Measurements from ENCODE around the gene CDCA3. TPM values are rescaled to one million over a fixed set of nuclear protein-coding genes. Genes with fewer than 3 reads are reported as not detected.
"Not testable (repeated sequence)": the region's sequence is repeated elsewhere in the genome, so short reads cannot be mapped to it uniquely, and the experiment has no call there.

CDCA3 gene
- total RNA-seq, 1 experiment from 2014 or later: 92.0 TPM

DNA sequence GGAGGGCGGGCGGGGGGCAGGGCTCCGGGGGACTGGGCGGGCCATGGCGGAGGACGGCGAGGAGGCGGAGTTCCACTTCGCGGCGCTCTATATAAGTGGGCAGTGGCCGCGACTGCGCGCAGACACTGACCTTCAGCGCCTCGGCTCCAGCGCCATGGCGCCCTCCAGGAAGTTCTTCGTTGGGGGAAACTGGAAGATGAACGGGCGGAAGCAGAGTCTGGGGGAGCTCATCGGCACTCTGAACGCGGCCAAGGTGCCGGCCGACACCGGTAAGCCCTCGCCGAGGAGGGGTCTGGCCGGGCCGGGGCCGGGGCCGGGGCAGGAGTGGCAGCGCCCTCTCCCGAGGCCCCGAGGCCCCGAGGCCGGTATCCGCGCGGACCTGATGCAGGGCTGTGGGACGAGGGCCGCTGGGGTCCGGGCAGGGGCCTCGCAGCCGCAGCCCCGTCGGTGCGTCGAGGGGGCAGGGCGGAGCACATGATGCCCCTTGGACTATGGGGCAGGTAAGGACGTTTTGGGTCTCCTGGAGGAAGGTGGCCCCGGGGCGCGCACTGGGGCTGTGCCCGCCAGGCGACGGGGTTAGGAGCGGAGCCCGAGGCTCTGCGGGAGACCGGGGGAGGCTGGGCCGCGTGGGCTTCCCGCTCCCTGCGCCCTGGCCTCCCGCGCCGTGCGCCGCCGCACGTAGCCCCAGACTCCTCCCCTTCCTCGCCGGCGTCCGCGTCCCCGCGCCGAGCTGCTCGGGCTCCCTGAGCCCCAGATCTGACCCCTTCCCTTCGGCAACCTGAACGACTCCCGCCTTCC lies 16.5 kb upstream of the CDCA3 start, which contains the start of gene TPI1:
TSS of gene TPI1 (plus strand) at position 119 of the 798 bp plus-strand sequence. CDS start at position 155, 36 bp downstream.
- Histone ChIP-seq H3K79me2 (ENCODE audit: low read length) (peaks cover 28% of the 10 kb centered on the region), H2AFZ (ENCODE audit: low read length) (peak within 1 kb of the TSS; percentile 86), H3K4me2 (ENCODE audit: low read length) (peak within 1 kb of the TSS; percentile 98), H4K20me1 (ENCODE audit: low read length) (peaks cover 23% of the 10 kb centered on the region), H3K4me3 (ENCODE audit: low read length) (peak within 1 kb of the TSS; percentile 97), H3K36me3 (ENCODE audit: low read depth, low read length) (peaks cover 27% of the 10 kb centered on the region), H3K27me3 (ENCODE audit: low read length) (no peaks in the 10 kb centered on the region), H3K9ac (ENCODE audit: low read length) (peak within 1 kb of the TSS; percentile 97), H3K4me1 (ENCODE audit: insufficient read depth, low read length) (peaks cover 38% of the 10 kb centered on the region), H3K9me3 (ENCODE audit: low read length) (no peaks in the 10 kb centered on the region), H3K9me2 (replicated peaks; ENCODE audit: low read length) (no peaks in the 10 kb centered on the region), H3K27ac (ENCODE audit: low read length) (peak within 1 kb of the TSS; percentile 56), H3F3A (ENCODE audit: low read length, unreplicated experiment) (peaks cover 3% of the 10 kb centered on the region)
- DNase-seq (peak; percentile 67), ATAC-seq (peak; percentile 57)
- POLR2A ChIA-PET (ENCODE audit: unreplicated experiment): interaction anchor here (0.7 kb wide), 1 partner anchor 147 kb away, joined by 6 read pairs; no protein-coding TSS in a partner anchor
- BruUV-seq (replicated peaks): no TSS peak
- intact Hi-C loops (cut with micrococcal nuclease): loop anchor here (5.0 kb wide), 1 partner anchor 60 kb away; the partner anchor contains the start of gene ATN1
- CTCF ChIA-PET: no interaction called here
- TF ChIP-seq EZH2 (IDR thresholded peaks at IDR 0.05; ENCODE audit: low read length, unreplicated experiment) (no peak), EZH2phosphoT487 (IDR thresholded peaks at IDR 0.05; ENCODE audit: borderline replicate concordance, low read length) (no peak)
- TF ChIP-seq, protein P1, sequence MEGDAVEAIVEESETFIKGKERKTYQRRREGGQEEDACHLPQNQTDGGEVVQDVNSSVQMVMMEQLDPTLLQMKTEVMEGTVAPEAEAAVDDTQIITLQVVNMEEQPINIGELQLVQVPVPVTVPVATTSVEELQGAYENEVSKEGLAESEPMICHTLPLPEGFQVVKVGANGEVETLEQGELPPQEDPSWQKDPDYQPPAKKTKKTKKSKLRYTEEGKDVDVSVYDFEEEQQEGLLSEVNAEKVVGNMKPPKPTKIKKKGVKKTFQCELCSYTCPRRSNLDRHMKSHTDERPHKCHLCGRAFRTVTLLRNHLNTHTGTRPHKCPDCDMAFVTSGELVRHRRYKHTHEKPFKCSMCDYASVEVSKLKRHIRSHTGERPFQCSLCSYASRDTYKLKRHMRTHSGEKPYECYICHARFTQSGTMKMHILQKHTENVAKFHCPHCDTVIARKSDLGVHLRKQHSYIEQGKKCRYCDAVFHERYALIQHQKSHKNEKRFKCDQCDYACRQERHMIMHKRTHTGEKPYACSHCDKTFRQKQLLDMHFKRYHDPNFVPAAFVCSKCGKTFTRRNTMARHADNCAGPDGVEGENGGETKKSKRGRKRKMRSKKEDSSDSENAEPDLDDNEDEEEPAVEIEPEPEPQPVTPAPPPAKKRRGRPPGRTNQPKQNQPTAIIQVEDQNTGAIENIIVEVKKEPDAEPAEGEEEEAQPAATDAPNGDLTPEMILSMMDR (conservative IDR thresholded peaks at IDR 0.05; ENCODE audit: low read depth, low read length): no peak

DNA sequence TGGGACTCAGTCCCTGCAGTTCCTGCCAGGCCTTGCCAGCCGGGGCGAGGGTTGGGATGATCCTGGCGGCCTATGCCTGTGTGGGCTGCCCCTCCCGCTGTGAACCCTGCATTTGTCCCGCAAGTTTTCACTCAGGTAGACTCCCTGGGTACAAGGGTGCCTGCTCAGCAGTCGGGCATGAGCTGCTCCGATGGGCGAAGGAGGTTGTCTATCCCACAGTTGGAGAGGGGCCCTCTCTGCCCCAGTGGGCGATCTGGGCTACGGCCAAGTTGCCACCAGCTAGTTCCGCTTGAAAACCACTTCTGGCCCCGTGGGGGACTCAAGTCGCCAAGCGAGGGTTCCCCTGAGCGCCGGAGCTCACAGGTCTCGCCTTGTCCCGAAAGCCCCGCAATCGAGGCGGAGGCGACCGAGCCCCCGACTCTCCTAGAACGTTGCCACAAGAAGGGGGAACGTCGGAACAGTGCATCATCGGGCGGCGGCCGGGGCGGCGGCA lies 15.9 kb upstream of the CDCA3 start:
- Histone ChIP-seq H3K36me3 (ENCODE audit: low read depth, low read length) (peaks cover 27% of the 10 kb centered on the region), H3K27me3 (ENCODE audit: low read length) (no peaks in the 10 kb centered on the region), H2AFZ (ENCODE audit: low read length) (peak overlapping the region; percentile 86), H3K4me3 (ENCODE audit: low read length) (peak overlapping the region; percentile 73), H3K4me2 (ENCODE audit: low read length) (peak overlapping the region; percentile 98), H3K79me2 (ENCODE audit: low read length) (peaks cover 28% of the 10 kb centered on the region), H3K9me3 (ENCODE audit: low read length) (no peaks in the 10 kb centered on the region), H3K9ac (ENCODE audit: low read length) (0 out of 2 replicates have a peak overlapping the region, but pooled peaks have one; percentile 20), H3K9me2 (replicated peaks; ENCODE audit: low read length) (no peaks in the 10 kb centered on the region), H3F3A (ENCODE audit: low read length, unreplicated experiment) (peaks cover 2% of the 10 kb centered on the region), H3K4me1 (ENCODE audit: insufficient read depth, low read length) (peaks cover 36% of the 10 kb centered on the region), H4K20me1 (ENCODE audit: low read length) (peaks cover 23% of the 10 kb centered on the region), H3K27ac (ENCODE audit: low read length) (peak overlapping the region; percentile 9; the same call in 1 of the 2 replicates)
- POLR2A ChIA-PET (ENCODE audit: unreplicated experiment): interaction anchor here (0.5 to 0.7 kb wide), 3 partner anchors 8 to 231 kb away, joined by 3 to 16 read pairs (median 6); partner anchors contain the start of gene LPAR5
- intact Hi-C loops (cut with micrococcal nuclease): loop anchor here (5.0 kb wide), 1 partner anchor 60 kb away; the partner anchor contains the start of gene ATN1
- peak; percentile 32 for ATAC-seq
- CTCF ChIA-PET: no interaction called here
- TSS peak; percentile 26 for BruUV-seq (replicated peaks)
- peak; percentile 24 for DNase-seq
- TF ChIP-seq EZH2phosphoT487 (IDR thresholded peaks at IDR 0.05; ENCODE audit: borderline replicate concordance, low read length): no peak

DNA sequence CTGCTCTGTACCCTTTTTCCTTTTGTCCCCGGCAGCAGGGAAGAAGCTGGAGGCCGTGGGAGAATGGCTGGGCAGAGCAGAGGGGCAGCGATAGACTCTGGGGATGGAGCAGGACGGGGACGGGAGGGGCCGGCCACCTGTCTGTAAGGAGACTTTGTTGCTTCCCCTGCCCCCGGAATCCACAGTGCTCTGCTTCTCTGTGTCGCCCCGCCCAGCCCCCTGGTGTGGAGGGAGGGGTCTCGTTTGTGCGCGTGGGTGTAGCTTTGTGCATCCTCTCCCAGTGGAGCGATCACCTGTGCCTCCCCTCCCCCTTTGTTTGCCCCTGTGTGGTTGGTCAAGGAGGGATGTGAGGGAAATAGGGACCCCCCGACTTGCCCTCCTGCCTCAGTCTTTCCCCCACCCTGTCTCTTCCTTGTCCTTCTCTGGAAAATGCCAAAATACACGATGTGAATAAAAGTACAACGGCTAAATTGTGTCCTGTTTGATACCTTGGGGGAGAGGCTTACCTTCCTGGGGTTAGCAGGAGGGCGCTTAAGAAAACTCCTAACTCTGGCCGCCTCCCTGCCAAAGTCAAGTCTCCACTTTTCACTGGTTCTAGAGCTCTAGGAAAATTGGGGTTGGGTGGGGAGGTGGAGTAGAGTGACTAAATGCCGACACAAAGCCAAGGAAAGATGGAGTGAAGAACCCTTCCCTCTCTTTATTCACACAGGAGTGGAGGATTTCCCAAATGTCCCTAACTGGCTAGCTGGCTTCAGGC lies 15.3 kb upstream of the CDCA3 start:
- H3K27ac ChIP-seq (ENCODE audit: low read length): 0 out of 2 replicates have a peak overlapping the region, but pooled peaks have one; percentile 9
- H3K9me3 ChIP-seq (ENCODE audit: low read length): no peaks in the 10 kb centered on the region
- 0 out of 2 replicates have a peak overlapping the region, but pooled peaks have one; percentile 20 for H3K9ac ChIP-seq (ENCODE audit: low read length)
- H2AFZ ChIP-seq (ENCODE audit: low read length): peak overlapping the region; percentile 86
- H3F3A ChIP-seq (ENCODE audit: low read length, unreplicated experiment): no peaks in the 10 kb centered on the region
- ChIA-PET POLR2A (ENCODE audit: unreplicated experiment) (interaction anchor here (0.5 kb wide), 2 partner anchors 7 to 231 kb away, joined by 3 to 16 read pairs; partner anchors contain the start of gene LPAR5), CTCF (no interaction called here)
- BruUV-seq (replicated peaks): no TSS peak
- peaks cover 23% of the 10 kb centered on the region for H4K20me1 ChIP-seq (ENCODE audit: low read length)
- H3K4me2 ChIP-seq (ENCODE audit: low read length): peak overlapping the region; percentile 98
- intact Hi-C loops (cut with micrococcal nuclease): loop anchor here (5.0 kb wide), 1 partner anchor 61 kb away; the partner anchor contains the start of gene ATN1
- peaks cover 28% of the 10 kb centered on the region for H3K36me3 ChIP-seq (ENCODE audit: low read depth, low read length)
- H3K27me3 ChIP-seq (ENCODE audit: low read length): no peaks in the 10 kb centered on the region
- ATAC-seq: no peak
- no peak for DNase-seq
- H3K9me2 ChIP-seq (replicated peaks; ENCODE audit: low read length): no peaks in the 10 kb centered on the region
- TF ChIP-seq EZH2phosphoT487 (IDR thresholded peaks at IDR 0.05; ENCODE audit: borderline replicate concordance, low read length) (no peak), EZH2 (IDR thresholded peaks at IDR 0.05; ENCODE audit: low read length, unreplicated experiment) (no peak)
- TF ChIP-seq, protein P1 (conservative IDR thresholded peaks at IDR 0.05; ENCODE audit: low read depth, low read length): no peak
- H3K79me2 ChIP-seq (ENCODE audit: low read length): peaks cover 28% of the 10 kb centered on the region
- peak overlapping the region; percentile 73 for H3K4me3 ChIP-seq (ENCODE audit: low read length)
- H3K4me1 ChIP-seq (ENCODE audit: insufficient read depth, low read length): peaks cover 30% of the 10 kb centered on the region

DNA sequence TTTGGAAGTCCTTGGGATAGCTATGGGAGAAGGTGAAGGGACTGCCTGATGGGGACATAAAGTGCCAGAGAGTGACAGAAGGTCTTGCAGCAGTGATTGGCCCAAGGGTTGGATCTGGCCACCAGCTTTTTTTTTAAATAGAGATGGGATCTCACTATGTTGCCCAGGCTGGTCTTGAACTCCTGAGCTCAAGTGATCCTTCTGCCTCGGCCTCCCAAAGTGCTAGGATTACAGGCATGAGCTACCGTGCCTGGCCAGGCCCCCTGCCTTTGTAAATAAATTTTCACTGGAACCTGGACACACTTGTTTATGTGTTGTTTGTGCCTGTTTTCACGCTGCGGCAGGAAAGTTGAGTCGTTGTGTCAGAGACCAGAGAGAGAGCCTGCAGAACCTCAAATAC lies 14.2 kb upstream of the CDCA3 start:
- Histone ChIP-seq H3K79me2 (ENCODE audit: low read length) (peaks cover 28% of the 10 kb centered on the region), H4K20me1 (ENCODE audit: low read length) (peaks cover 21% of the 10 kb centered on the region), H3K4me1 (ENCODE audit: insufficient read depth, low read length) (peaks cover 22% of the 10 kb centered on the region), H3K36me3 (ENCODE audit: low read depth, low read length) (peaks cover 27% of the 10 kb centered on the region)
- H3K27ac ChIP-seq (ENCODE audit: low read length); H3K9me2 ChIP-seq (replicated peaks; ENCODE audit: low read length); ATAC-seq; POLR2A ChIA-PET (ENCODE audit: unreplicated experiment); H3K27me3 ChIP-seq (ENCODE audit: low read length); H3K4me3 ChIP-seq (ENCODE audit: low read length); H3K4me2 ChIP-seq (ENCODE audit: low read length); CTCF ChIA-PET; H3K9ac ChIP-seq (ENCODE audit: low read length); BruUV-seq (replicated peaks); H3K9me3 ChIP-seq (ENCODE audit: low read length); DNase-seq; H2AFZ ChIP-seq (ENCODE audit: low read length); H3F3A ChIP-seq (ENCODE audit: low read length, unreplicated experiment): not testable (repeated sequence)
- intact Hi-C loops (cut with micrococcal nuclease): loop anchor here (5.0 kb wide), 1 partner anchor 62 kb away; the partner anchor contains the start of gene ATN1

All from PC-3 (cell line).